ENCODE data around the gene CARD6. TPM values are rescaled to one million over a fixed set of nuclear protein-coding genes. Genes with fewer than 3 reads are reported as not detected.
"Not testable (repeated sequence)": the region's sequence is repeated elsewhere in the genome, so short reads cannot be mapped to it uniquely, and the experiment has no call there.

The CARD6 gene
- polyA plus RNA-seq, 1 donor, result 3.1 TPM

GRCh38 chr5:40827188-40827977 is 13.8 kb upstream of the CARD6 start:
- DNase-seq, result no peak

- DNase-seq, result no peak
Observed at GRCh38 chr5:40828021-40828631, 13.0 kb upstream of the CARD6 start.

GRCh38 chr5:40828690-40829661 is 12.2 kb upstream of the CARD6 start:
- DNase-seq, result no peak

- DNase-seq, result no peak
Observed at GRCh38 chr5:40829748-40830533, 11.2 kb upstream of the CARD6 start.

DNA sequence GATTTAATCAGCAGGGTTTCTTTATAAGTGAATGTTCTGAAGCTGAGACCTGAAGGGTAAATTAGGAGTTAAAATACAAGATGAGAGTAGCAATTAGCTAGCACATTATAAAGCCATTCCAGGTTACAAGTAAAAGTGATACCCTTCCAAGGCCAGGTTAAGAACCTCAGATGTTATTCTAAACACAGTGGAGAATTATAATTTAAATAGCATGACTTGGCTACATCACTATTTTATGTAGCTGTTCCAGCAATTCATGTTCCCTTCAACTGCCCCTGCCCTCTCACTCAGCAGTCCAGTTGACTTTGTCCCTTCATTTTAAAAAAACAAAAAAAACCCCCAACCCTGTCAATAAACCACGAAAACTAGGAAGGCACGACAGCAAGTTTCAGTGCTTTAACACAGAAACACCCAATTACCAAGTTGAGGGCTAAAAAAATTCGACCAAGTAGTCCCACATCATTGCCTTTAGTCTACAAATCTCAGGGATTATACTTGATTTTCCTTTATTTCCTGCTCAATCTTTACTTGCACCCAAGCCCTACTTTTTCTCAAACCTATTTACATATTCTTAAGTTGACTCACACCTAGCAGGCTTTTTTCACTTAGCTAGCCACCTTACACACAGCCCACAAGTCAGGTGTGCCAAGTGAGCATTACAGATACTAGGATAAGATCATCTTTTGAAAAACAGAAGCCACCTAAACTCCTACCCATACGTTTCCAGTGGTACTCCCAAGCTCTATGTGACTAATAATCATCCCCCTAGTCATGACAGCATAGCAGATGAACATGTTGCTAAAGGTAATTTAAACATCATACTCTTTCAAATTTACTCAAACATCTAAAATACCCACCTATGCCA is 9.6 kb upstream of the CARD6 start:
- no peak for DNase-seq

- no peak for DNase-seq
Observed at GRCh38 chr5:40832345-40832744, 8.8 kb upstream of the CARD6 start.

- no peak for DNase-seq
Observed at GRCh38 chr5:40833712-40834229, 7.4 kb upstream of the CARD6 start.

DNA sequence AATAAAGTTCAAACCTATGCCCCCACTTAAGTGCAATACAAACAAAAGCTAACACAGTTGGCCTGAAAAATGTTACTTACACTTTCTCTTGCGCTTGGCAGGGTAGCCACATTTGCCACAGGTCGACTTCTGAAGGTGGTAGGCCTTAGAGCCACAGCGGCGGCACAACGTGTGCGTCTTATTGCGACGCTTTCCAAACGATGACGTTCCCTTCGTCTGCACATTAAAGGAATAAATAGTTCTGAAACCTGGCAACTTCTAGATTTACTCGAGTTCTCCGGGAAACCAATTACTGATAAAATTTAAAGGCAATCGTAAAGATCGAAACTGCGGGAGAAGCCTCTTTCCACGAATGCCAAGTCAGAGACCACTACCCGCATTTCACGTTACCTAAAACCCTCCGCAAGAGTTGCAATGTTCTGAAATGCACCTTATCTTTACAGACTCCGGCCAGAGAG is 6.7 kb upstream of the CARD6 start:
- no peak for DNase-seq

DNA sequence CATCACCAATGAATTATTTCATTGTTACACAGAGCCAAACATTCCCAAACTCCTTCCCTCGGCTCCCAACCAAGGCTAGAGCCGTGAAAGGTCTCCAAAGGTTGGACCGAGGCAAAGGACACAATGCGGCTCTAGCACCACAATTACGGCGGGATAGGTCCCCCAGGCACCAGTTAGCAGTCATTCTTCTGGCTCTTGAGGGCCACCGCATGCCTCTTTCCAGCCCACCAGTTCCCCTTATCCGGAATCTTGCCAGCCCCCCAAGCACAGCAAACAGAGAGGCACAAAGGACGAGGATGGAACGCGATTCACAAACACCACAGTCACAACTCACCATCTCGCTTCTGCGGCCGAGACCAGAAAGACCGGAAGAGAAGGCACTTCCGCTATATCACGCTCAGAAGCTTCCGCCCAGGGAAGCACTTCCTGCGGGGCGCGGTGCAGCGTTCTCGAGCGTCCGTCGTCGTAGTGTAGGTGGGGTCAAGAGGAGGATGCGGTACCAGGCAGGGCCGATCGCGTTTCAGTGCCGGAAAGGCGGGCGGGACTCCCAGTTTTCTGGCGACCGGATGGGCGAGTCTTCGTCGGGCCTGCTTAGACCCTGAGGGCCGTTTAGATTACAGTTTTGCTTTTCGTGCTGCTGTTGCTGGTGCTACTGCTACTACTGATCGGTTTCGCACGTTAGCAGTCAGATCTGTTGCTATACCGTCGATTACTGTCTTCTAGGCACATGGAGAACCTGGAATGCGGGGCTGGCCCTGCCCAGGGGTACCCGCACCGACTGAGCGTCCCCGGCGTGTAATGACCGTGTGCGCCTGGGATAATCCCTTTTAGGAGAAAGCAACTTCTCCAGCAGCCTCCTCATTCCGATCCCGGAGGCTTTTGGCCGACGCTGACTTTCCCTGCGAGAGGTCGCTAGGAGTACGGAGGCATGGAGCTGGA is 6.0 kb upstream of the CARD6 start, which contains the start of gene RPL37:
RPL37 (minus strand) TSS at position 374 of the 939 bp plus-strand sequence; CDS start at position 337, 37 bp downstream.
- peak; percentile 95 for DNase-seq

DNA sequence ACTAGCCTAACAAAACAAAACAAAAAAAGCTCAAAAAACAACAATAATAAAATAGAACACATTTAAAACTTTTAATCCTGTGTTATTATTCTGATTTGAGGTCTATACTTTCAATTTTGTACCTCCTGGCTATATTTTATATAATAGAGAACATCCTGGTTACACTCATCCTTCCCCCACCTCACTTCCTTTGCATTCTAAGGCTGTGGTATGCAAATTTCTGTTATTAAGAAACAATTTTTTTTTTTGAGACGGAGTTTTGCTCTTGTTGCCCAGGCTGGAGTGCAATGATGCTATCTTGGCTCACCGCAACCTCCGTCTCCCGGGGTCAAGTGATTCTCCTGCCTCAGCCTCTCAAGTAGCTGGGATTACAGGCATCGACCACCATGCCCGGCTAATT is 3.1 kb upstream of the CARD6 start:
- DNase-seq, result no peak

GRCh38 chr5:40842351-40842750 is 1.2 kb downstream of the CARD6 start:
- DNase-seq, result no peak

DNA sequence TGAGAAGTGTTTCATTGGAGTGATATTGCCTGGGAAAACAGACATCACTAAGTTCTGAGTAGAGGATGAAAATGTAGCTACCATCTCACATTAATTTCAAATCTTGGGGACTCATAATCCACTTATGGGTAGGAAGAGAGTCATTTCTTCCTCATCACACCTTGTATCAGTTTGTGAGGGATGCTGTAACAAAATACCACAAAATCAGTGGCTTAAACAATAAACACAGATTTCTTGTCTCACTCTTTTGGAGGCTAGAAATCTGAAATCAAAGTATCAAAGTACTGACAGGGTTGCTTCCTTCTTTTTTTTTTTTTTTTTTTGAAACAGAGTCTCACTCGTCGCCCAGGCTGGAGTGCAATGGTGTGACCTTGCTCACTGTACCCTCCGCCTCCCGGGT is 3.4 kb downstream of the CARD6 start:
- no peak for DNase-seq

DNA sequence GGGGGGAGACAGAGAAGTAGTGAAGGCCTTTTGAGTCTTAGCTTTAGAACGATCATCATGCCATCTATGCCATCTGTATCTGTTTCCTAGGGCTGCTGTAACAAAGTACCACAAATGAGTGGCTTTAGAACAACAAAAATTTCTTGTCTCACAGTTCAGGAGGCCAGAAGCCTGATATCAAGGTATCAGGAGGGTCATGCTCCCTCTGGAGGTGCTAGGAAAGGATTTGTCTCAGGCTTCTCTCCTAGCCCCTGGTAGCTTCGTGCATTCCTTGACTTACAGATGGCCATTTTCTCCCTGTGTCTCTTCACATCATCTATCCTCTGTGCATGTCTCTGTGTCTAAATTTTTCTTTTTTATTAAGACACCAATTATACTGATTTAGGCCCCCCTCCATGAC is 5.2 kb downstream of the CARD6 start:
- no peak for DNase-seq

DNA sequence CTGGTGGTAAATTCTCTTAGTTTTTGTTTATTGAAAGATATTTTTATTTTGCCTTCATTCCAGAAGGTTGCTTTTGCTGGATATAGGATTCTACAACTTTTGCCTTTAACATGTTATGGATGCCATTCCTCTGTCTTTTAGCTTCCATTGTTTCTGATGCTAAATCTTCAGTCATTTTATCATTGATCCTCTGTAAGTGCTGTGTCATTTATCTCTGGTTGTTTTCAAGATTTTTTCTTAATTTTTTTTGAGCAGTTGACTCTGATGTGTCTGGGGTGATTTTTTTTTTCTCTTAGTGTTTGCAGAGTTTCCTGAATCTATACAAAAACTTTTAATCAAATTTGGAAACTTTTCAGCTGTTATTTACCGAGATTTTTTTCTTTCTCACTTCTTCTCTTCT is 6.4 kb downstream of the CARD6 start:
- DNase-seq, result no peak

- DNase-seq, result no peak
Observed at GRCh38 chr5:40853632-40854192, 12.5 kb downstream of the CARD6 start.

DNA sequence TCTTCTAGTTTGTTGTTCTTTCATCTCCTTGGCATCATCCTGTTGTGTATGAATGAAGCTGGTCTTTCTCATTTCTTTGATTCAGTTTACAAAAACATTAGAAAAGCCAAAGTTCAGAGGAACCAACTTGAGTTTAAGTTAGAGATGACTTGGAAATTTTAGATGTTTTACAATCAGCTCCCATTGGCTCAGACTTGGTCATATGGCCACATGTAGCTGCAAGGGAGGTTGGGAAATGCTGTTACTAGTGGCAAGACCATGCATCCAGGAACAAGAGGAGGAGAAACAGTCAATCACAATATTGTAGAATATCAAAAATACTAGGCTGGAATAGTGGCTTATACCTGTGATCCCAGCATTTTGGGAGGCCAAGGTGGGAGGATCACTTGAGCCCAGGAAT is 19.5 kb downstream of the CARD6 start:
- no peak for DNase-seq

DNA sequence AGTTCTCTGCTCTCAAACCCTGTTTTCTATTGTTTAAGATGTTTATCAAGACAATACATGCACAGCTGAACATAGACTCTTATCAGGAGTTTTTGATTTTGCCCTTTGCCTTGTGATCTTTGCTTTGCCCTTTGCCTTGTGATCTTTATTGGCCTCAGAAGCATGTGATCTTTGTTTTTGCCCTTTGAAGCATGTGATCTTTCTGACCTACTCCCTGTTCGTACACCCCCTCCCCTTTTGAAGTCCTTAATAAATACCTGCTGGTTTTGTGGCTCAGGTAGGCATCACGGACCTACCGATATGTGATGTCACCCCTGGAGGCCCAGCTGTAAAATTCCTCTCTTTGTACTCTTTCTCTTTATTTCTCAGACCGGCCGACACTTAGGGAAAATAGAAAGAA is 23.8 kb downstream of the CARD6 start:
- DNase-seq, result not testable (repeated sequence)

DNA sequence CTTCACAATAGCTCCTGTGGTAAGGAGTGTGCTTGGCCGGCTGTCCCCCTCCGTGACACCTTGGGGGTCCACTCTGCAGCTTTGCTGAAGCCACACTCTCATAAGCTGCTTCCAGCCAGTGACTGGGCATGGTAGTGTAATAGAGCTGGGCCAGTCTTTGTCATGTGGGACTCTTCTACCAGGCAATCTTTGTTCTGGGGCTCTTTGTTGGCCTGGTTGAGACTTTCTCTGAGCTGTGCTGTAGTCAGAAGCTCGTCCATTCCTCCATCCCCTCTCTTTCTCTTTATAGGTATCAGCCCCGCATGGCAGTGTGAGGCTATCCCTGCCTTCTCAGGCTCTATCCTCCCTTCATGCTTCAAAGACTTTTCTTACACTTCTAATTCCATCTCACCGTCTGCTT is 25.7 kb downstream of the CARD6 start:
- no peak for DNase-seq

- no peak for DNase-seq
Observed at GRCh38 chr5:40869384-40869783, 28.2 kb downstream of the CARD6 start.
